ENCODE measurements around the gene GNG8.

Gene GNG8

GRCh38 chr19:46616631-46617322, 19.2 kb downstream of the GNG8 start:
- peak; percentile 80 for DNase-seq

GRCh38 chr19:46615966-46616365, 20.0 kb downstream of the GNG8 start:
- DNase-seq: no peak

- DNase-seq: peak; percentile 78
These were observed 21.8 kb downstream of the GNG8 start for GRCh38 chr19:46614114-46614722.

GRCh38 chr19:46613525-46613924, 22.5 kb downstream of the GNG8 start:
- no peak for DNase-seq

GRCh38 chr19:46611776-46612175, 24.2 kb downstream of the GNG8 start:
- no peak for DNase-seq

GRCh38 chr19:46610851-46611770, 24.9 kb downstream of the GNG8 start:
- no peak for DNase-seq

- DNase-seq: no peak
These were observed 25.6 kb downstream of the GNG8 start for GRCh38 chr19:46610413-46610775.

- DNase-seq: no peak
These were observed 26.2 kb downstream of the GNG8 start for GRCh38 chr19:46609511-46610412.

- DNase-seq: no peak
These were observed 27.2 kb downstream of the GNG8 start for GRCh38 chr19:46608581-46609345.

- DNase-seq: no peak
These were observed 27.8 kb downstream of the GNG8 start for GRCh38 chr19:46608178-46608577.

- no peak for DNase-seq
These were observed 28.6 kb downstream of the GNG8 start for GRCh38 chr19:46607448-46607841.

- no peak for DNase-seq
These were observed 29.1 kb downstream of the GNG8 start for GRCh38 chr19:46606681-46607447.

GRCh38 chr19:46606019-46606418, 30.0 kb downstream of the GNG8 start:
- DNase-seq: no peak

GRCh38 chr19:46605356-46605821, 30.6 kb downstream of the GNG8 start:
- DNase-seq: no peak

GRCh38 chr19:46604781-46605355, 31.1 kb downstream of the GNG8 start:
- DNase-seq: no peak

- DNase-seq: no peak
These were observed 32.2 kb downstream of the GNG8 start for GRCh38 chr19:46603752-46604231.

- DNase-seq: no peak
These were observed 32.8 kb downstream of the GNG8 start for GRCh38 chr19:46603195-46603637.

GRCh38 chr19:46602392-46603194, 33.4 kb downstream of the GNG8 start:
- DNase-seq: no peak

All from EL (cell line).